ENCODE results near the gene GRB10.

GRB10 gene

GRCh38 chr7:50673096-50673495, 109.6 kb downstream of the GRB10 start:
- DNase-seq, result no peak
- no peaks in the 10 kb centered on the region for H3K9me3 ChIP-seq (ENCODE audit: severe bottlenecking)
- H3K36me3 ChIP-seq, result no peaks in the 10 kb centered on the region
- no peaks in the 10 kb centered on the region for H3K27me3 ChIP-seq (ENCODE audit: insufficient read depth, low read depth, severe bottlenecking)
- no peak overlapping the region for H3K4me3 ChIP-seq (ENCODE audit: low read depth, low read length)
- TF ChIP-seq, protein P1, sequence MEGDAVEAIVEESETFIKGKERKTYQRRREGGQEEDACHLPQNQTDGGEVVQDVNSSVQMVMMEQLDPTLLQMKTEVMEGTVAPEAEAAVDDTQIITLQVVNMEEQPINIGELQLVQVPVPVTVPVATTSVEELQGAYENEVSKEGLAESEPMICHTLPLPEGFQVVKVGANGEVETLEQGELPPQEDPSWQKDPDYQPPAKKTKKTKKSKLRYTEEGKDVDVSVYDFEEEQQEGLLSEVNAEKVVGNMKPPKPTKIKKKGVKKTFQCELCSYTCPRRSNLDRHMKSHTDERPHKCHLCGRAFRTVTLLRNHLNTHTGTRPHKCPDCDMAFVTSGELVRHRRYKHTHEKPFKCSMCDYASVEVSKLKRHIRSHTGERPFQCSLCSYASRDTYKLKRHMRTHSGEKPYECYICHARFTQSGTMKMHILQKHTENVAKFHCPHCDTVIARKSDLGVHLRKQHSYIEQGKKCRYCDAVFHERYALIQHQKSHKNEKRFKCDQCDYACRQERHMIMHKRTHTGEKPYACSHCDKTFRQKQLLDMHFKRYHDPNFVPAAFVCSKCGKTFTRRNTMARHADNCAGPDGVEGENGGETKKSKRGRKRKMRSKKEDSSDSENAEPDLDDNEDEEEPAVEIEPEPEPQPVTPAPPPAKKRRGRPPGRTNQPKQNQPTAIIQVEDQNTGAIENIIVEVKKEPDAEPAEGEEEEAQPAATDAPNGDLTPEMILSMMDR (IDR thresholded peaks at IDR 0.05; ENCODE audit: low read depth, low read length), result no peak
- no peak overlapping the region for H3K27ac ChIP-seq

DNA sequence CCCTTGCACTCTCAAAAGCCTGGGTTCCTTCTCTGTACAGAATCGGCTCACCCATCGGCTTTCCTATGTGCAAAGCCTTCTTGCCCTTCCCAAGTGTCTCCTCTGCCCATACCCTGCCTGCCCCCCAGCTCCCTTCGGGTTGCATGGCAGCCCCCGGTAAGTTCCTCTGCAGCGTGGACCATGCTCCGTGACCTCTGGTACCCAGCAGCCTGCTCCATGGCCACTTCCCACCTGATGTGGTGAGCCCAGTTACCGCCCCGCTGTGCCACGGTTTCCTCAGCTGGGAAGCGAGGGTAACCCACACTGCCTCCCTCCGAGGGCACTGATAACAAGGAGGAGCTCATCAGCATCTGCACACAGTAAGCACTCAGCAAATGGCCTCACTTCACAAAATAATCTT, 110.7 kb downstream of the GRB10 start:
- no peaks in the 10 kb centered on the region for H3K9me3 ChIP-seq (ENCODE audit: severe bottlenecking)
- DNase-seq, result no peak
- no peaks in the 10 kb centered on the region for H3K27me3 ChIP-seq (ENCODE audit: insufficient read depth, low read depth, severe bottlenecking)
- no peak overlapping the region for H3K4me3 ChIP-seq (ENCODE audit: low read depth, low read length)
- H3K36me3 ChIP-seq, result no peaks in the 10 kb centered on the region
- H3K27ac ChIP-seq, result no peak overlapping the region
- TF ChIP-seq, protein P1 (IDR thresholded peaks at IDR 0.05; ENCODE audit: low read depth, low read length), result no peak

DNA sequence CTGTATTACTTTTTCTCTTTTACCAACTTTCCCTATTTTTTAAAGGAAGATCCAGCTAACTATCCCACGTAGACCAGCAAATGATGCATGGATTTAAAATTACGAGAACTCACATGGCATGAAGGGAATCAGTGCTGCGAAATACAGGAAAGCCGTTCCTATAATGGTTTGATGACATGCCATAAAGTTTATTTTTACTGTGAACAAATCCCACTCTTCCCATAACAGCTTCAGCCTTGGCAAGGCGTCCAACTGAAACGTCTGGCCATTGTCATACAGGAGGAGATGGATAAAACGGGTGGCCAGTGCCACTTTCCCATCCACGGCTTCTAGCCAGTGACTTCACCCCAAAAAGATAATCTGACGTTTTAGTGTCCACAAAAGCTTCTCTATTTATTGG, 111.3 kb downstream of the GRB10 start:
- no peak overlapping the region for H3K4me3 ChIP-seq (ENCODE audit: low read depth, low read length)
- TF ChIP-seq, protein P1 (IDR thresholded peaks at IDR 0.05; ENCODE audit: low read depth, low read length), result no peak

GRCh38 chr7:50669890-50670289, 112.8 kb downstream of the GRB10 start:
- Histone ChIP-seq H3K9me3 (ENCODE audit: severe bottlenecking) (no peaks in the 10 kb centered on the region), H3K27me3 (ENCODE audit: insufficient read depth, low read depth, severe bottlenecking) (no peaks in the 10 kb centered on the region), H3K4me3 (ENCODE audit: low read depth, low read length) (no peak overlapping the region), H3K27ac (no peak overlapping the region), H3K36me3 (no peaks in the 10 kb centered on the region)
- no peak for DNase-seq
- TF ChIP-seq, protein P1 (IDR thresholded peaks at IDR 0.05; ENCODE audit: low read depth, low read length), result no peak

More for the DNA sequence above, 111.3 kb downstream of the GRB10 start:
- no peaks in the 10 kb centered on the region for H3K36me3 ChIP-seq
- no peaks in the 10 kb centered on the region for H3K9me3 ChIP-seq (ENCODE audit: severe bottlenecking)
- no peaks in the 10 kb centered on the region for H3K27me3 ChIP-seq (ENCODE audit: insufficient read depth, low read depth, severe bottlenecking)
- DNase-seq, result no peak
- no peak overlapping the region for H3K27ac ChIP-seq

- TF ChIP-seq, protein P1 (IDR thresholded peaks at IDR 0.05; ENCODE audit: low read depth, low read length), result no peak
- Histone ChIP-seq H3K36me3 (no peaks in the 10 kb centered on the region), H3K4me3 (ENCODE audit: low read depth, low read length) (no peak overlapping the region), H3K9me3 (ENCODE audit: severe bottlenecking) (no peaks in the 10 kb centered on the region), H3K27ac (no peak overlapping the region), H3K27me3 (ENCODE audit: insufficient read depth, low read depth, severe bottlenecking) (no peaks in the 10 kb centered on the region)
- DNase-seq, result no peak
Measured at GRCh38 chr7:50667789-50668226, 114.9 kb downstream of the GRB10 start.

DNA sequence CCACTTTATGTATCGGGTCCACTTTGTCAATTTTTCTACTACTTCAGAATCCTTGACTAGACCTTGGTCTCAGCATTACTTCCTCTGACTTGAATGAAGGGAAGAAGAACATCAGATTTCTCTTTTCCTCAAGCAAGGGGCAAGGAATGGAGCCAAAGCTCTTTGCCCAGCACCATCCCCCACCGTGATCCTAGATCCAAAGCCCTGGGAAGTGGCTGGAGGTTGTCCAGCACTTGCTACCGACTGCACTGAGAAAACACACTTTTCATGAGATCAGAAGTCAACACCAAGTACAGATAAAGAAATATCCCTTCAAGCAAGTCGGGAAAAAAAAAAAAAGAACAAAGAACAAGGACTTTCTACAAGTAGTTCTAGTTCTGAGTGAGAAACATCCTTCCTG, 115.4 kb downstream of the GRB10 start:
- DNase-seq, result no peak
- no peaks in the 10 kb centered on the region for H3K36me3 ChIP-seq

More for the DNA sequence above, 115.4 kb downstream of the GRB10 start:
- Histone ChIP-seq H3K27me3 (ENCODE audit: insufficient read depth, low read depth, severe bottlenecking) (no peaks in the 10 kb centered on the region), H3K4me3 (ENCODE audit: low read depth, low read length) (no peak overlapping the region), H3K9me3 (ENCODE audit: severe bottlenecking) (no peaks in the 10 kb centered on the region), H3K27ac (no peak overlapping the region)
- TF ChIP-seq, protein P1 (IDR thresholded peaks at IDR 0.05; ENCODE audit: low read depth, low read length), result no peak
